WTC11 (cell line): ENCODE data around the gene MRPL44. TPM values are rescaled to one million over a fixed set of nuclear protein-coding genes. Genes with fewer than 3 reads are reported as not detected.
A peak's percentile ranks its signal among the peaks of the same experiment; 100 is the strongest.

ENCODE experiments used
- ATAC-seq: fragments of 200-7000 bp; cut with Tn5 transposase; 2 replicates; pipeline ENCODE4 v1.10.0; 2021; ENCODE audit warnings: mild to moderate bottlenecking, moderate library complexity
- CTCF ChIA-PET: fragments of 300-600 bp; sonication (Branson Sonifier 250); formaldehyde crosslinking; loops from one replicate; lab custom pipeline; 2021; ENCODE audit warnings: antibody characterized with exemption; lab: Charles Lee
- POLR2A ChIA-PET: fragments of 350-600 bp; sonication (Branson Sonifier 250); formaldehyde crosslinking; loops from one replicate; lab custom pipeline; 2021; ENCODE audit warnings: antibody characterized with exemption; lab: Charles Lee
- DNase-seq: peaks from one replicate; pipeline ENCODE4 v3.0.0; 2021; ENCODE audit warnings: low spot score
- H3K27ac Mint-ChIP-seq: 2 replicates; pipeline ENCODE4 v1.8.0; 2021; ENCODE audit warnings: mixed read lengths
- H3K27me3 Mint-ChIP-seq: 2 replicates; pipeline ENCODE4 v1.8.0; 2021; ENCODE audit warnings: low read depth, mild to moderate bottlenecking, moderate library complexity, mixed read lengths
- H3K36me3 Mint-ChIP-seq: 2 replicates; pipeline ENCODE4 v1.8.0; 2021; ENCODE audit warnings: mixed read lengths
- H3K4me1 Mint-ChIP-seq: 2 replicates; pipeline ENCODE4 v1.8.0; 2022; ENCODE audit warnings: mixed read lengths
- H3K4me3 Mint-ChIP-seq: 2 replicates; pipeline ENCODE4 v1.8.0; 2021; ENCODE audit warnings: mild to moderate bottlenecking, moderate library complexity, mixed read lengths
- H3K9me3 Mint-ChIP-seq: 2 replicates; pipeline ENCODE4 v1.8.0; 2021; ENCODE audit warnings: mixed read lengths
- FOXJ3 ChIP-seq: sonication (generic); formaldehyde crosslinking; IDR thresholded peaks from 2 replicates; pipeline ENCODE4 v1.9.0; 2021; ENCODE audit warnings: missing genetic modification reagents, mild to moderate bottlenecking, borderline replicate concordance
- GABPB1 ChIP-seq: sonication (generic); formaldehyde crosslinking; IDR thresholded peaks from 2 replicates; pipeline ENCODE4 v1.8.1; 2023; ENCODE audit warnings: mild to moderate bottlenecking, missing genetic modification reagents
- GRHL2 ChIP-seq: fragments of 250-450 bp; sonication (Bioruptor Pico); IDR thresholded peaks from 2 replicates; pipeline ENCODE4 v1.8.0; 2022; ENCODE audit warnings: mild to moderate bottlenecking, moderate library complexity; ENCODE audit not compliant: insufficient replicate concordance, severe bottlenecking
- GTF2I ChIP-seq: fragments of 250-450 bp; sonication (Bioruptor Pico); conservative IDR thresholded peaks from 2 replicates; pipeline ENCODE4 v1.4.0; 2021; ENCODE audit warnings: mild to moderate bottlenecking
- HMGA2 ChIP-seq: fragments of 250-450 bp; sonication (Bioruptor Pico); IDR thresholded peaks from 2 replicates; pipeline ENCODE4 v1.4.0; 2021; ENCODE audit warnings: mild to moderate bottlenecking, moderate library complexity
- IRF2 ChIP-seq: sonication (generic); formaldehyde crosslinking; IDR thresholded peaks from 2 replicates; pipeline ENCODE4 v1.8.0; 2022; ENCODE audit warnings: low read depth, missing genetic modification reagents, borderline replicate concordance
- JAZF1 ChIP-seq: fragments of 250-450 bp; sonication (Bioruptor Pico); IDR thresholded peaks from 2 replicates; pipeline ENCODE4 v1.9.0; 2021; ENCODE audit warnings: moderate library complexity, mild to moderate bottlenecking, inconsistent platforms
- MXD4 ChIP-seq: fragments of 250-450 bp; sonication (Bioruptor Pico); IDR thresholded peaks from 2 replicates; pipeline ENCODE4 v1.8.0; 2021; ENCODE audit warnings: mild to moderate bottlenecking, moderate library complexity, borderline replicate concordance
- NFE2L1 ChIP-seq: sonication (generic); formaldehyde crosslinking; IDR thresholded peaks from 2 replicates; pipeline ENCODE4 v1.8.1; 2023; ENCODE audit warnings: missing genetic modification reagents
- NR3C1 ChIP-seq: sonication (generic); formaldehyde crosslinking; conservative IDR thresholded peaks from 2 replicates; pipeline ENCODE4 v1.8.1; 2023; ENCODE audit warnings: low read depth, mild to moderate bottlenecking, missing genetic modification reagents
- PRRX2 ChIP-seq: fragments of 250-450 bp; sonication (Bioruptor Pico); IDR thresholded peaks from 2 replicates; pipeline ENCODE4 v1.8.0; 2021; ENCODE audit warnings: mild to moderate bottlenecking
- RORB ChIP-seq: fragments of 250-450 bp; sonication (Bioruptor Pico); IDR thresholded peaks from 2 replicates; pipeline ENCODE4 v1.9.0; 2021; ENCODE audit warnings: mild to moderate bottlenecking
- SOX15 ChIP-seq: fragments of 250-450 bp; sonication (Bioruptor Pico); IDR thresholded peaks from 2 replicates; pipeline ENCODE4 v1.9.0; 2021; ENCODE audit warnings: mild to moderate bottlenecking
- TEAD1 ChIP-seq: sonication (generic); formaldehyde crosslinking; IDR thresholded peaks from 2 replicates; pipeline ENCODE4 v1.8.0; 2022; ENCODE audit warnings: mild to moderate bottlenecking, missing genetic modification reagents
- TEAD4 ChIP-seq: sonication (generic); formaldehyde crosslinking; IDR thresholded peaks from 2 replicates; pipeline ENCODE4 v1.8.0; 2022; ENCODE audit warnings: mild to moderate bottlenecking, missing genetic modification reagents
- ZNF138 ChIP-seq: sonication (generic); formaldehyde crosslinking; conservative IDR thresholded peaks from 2 replicates; pipeline ENCODE4 v1.8.1; 2022; ENCODE audit warnings: mild to moderate bottlenecking, moderate library complexity, missing genetic modification reagents
- ZNF232 ChIP-seq: sonication (generic); formaldehyde crosslinking; IDR thresholded peaks from 2 replicates; pipeline ENCODE4 v1.8.0; 2022; ENCODE audit warnings: mild to moderate bottlenecking, missing genetic modification reagents
- ZNF263 ChIP-seq: sonication (generic); formaldehyde crosslinking; IDR thresholded peaks from 2 replicates; pipeline ENCODE4 v1.8.1; 2022; ENCODE audit warnings: low read depth, mild to moderate bottlenecking, moderate library complexity, missing genetic modification reagents
- ZNF396 ChIP-seq: fragments of 250-450 bp; sonication (Bioruptor Pico); IDR thresholded peaks from 2 replicates; pipeline ENCODE4 v1.8.0; 2021; ENCODE audit warnings: mild to moderate bottlenecking, moderate library complexity, borderline replicate concordance
- ZNF425 ChIP-seq: fragments of 250-450 bp; sonication (Bioruptor Pico); conservative IDR thresholded peaks from 2 replicates; pipeline ENCODE4 v1.9.0; 2021; ENCODE audit warnings: mild to moderate bottlenecking
- total RNA-seq: library from RNA; stranded (reverse); gene quantifications from 3 replicates; pipeline ENCODE4 v1.2.3, GENCODE V29; 2021
- TF ChIP-seq, protein P1 (sequence below): fragments of 250-450 bp; sonication (Bioruptor Pico); IDR thresholded peaks from 2 replicates; pipeline ENCODE4 v1.8.0; 2021; ENCODE audit warnings: mild to moderate bottlenecking
- TF ChIP-seq, protein P2 (sequence below): sonication (generic); formaldehyde crosslinking; IDR thresholded peaks from 2 replicates; pipeline ENCODE4 v1.8.1; 2022; ENCODE audit warnings: missing genetic modification reagents, borderline replicate concordance
- TF ChIP-seq, protein P3 (sequence below): fragments of 250-450 bp; sonication (Bioruptor Pico); IDR thresholded peaks from 2 replicates; pipeline ENCODE4 v1.9.0; 2021; ENCODE audit warnings: moderate library complexity, mild to moderate bottlenecking, inconsistent platforms, borderline replicate concordance
- TF ChIP-seq, protein P4 (sequence below): sonication (generic); formaldehyde crosslinking; conservative IDR thresholded peaks from 2 replicates; pipeline ENCODE4 v1.8.1; 2022; ENCODE audit warnings: mild to moderate bottlenecking, missing genetic modification reagents
- TF ChIP-seq, protein P5 (sequence below): sonication (generic); formaldehyde crosslinking; IDR thresholded peaks from 2 replicates; pipeline ENCODE4 v1.8.0; 2022; ENCODE audit warnings: missing genetic modification reagents

The MRPL44 gene
- total RNA-seq, 1 experiment from 2014 or later = 55.3 TPM

GRCh38 chr2:223943135-223943534, 14.1 kb upstream of the MRPL44 start (continued):
- TF ChIP-seq SOX15 (CRISPR knock-in tag) = no peak
- TF ChIP-seq GTF2I = no peak
- no peak for TF ChIP-seq IRF2 (CRISPR knock-in tag)
- TF ChIP-seq, all 79 proteins: peak for 0

GRCh38 chr2:223943561-223944008, 13.7 kb upstream of the MRPL44 start:
- ATAC-seq (no peak), DNase-seq (no peak)
- TF ChIP-seq, protein P1, sequence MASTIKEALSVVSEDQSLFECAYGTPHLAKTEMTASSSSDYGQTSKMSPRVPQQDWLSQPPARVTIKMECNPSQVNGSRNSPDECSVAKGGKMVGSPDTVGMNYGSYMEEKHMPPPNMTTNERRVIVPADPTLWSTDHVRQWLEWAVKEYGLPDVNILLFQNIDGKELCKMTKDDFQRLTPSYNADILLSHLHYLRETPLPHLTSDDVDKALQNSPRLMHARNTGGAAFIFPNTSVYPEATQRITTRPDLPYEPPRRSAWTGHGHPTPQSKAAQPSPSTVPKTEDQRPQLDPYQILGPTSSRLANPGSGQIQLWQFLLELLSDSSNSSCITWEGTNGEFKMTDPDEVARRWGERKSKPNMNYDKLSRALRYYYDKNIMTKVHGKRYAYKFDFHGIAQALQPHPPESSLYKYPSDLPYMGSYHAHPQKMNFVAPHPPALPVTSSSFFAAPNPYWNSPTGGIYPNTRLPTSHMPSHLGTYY (CRISPR knock-in tag) = no peak
- TF ChIP-seq MXD4 (CRISPR knock-in tag) = no peak
- TF ChIP-seq, protein P2, sequence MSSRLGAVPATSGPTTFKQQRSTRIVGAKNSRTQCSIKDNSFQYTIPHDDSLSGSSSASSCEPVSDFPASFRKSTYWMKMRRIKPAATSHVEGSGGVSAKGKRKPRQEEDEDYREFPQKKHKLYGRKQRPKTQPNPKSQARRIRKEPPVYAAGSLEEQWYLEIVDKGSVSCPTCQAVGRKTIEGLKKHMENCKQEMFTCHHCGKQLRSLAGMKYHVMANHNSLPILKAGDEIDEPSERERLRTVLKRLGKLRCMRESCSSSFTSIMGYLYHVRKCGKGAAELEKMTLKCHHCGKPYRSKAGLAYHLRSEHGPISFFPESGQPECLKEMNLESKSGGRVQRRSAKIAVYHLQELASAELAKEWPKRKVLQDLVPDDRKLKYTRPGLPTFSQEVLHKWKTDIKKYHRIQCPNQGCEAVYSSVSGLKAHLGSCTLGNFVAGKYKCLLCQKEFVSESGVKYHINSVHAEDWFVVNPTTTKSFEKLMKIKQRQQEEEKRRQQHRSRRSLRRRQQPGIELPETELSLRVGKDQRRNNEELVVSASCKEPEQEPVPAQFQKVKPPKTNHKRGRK (CRISPR knock-in tag) = no peak
- no peak for TF ChIP-seq ZNF425 (CRISPR knock-in tag)
- no peak for TF ChIP-seq ZNF396 (CRISPR knock-in tag)
- no peak for TF ChIP-seq ZNF232 (CRISPR knock-in tag)
- no peak for TF ChIP-seq NFE2L1 (CRISPR knock-in tag)
- TF ChIP-seq TEAD4 (CRISPR knock-in tag) = no peak
- TF ChIP-seq RORB = no peak
- TF ChIP-seq, protein P3, sequence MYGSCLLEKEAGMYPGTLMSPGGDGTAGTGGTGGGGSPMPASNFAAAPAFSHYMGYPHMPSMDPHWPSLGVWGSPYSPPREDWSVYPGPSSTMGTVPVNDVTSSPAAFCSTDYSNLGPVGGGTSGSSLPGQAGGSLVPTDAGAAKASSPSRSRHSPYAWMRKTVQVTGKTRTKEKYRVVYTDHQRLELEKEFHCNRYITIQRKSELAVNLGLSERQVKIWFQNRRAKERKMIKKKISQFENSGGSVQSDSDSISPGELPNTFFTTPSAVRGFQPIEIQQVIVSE = no peak
- TF ChIP-seq TEAD1 (CRISPR knock-in tag) = no peak
- no peak for TF ChIP-seq FOXJ3 (CRISPR knock-in tag)
- Mint-ChIP-seq H3K27ac (peak overlapping the region; percentile 68; the same call in 1 of the 2 replicates), H3K9me3 (no peaks in the 10 kb centered on the region), H3K27me3 (peaks cover 3% of the 10 kb centered on the region; the same call in 1 of the 2 replicates), H3K4me1 (peaks cover 59% of the 10 kb centered on the region), H3K4me3 (peak overlapping the region; percentile 90), H3K36me3 (peaks cover 13% of the 10 kb centered on the region)
- ChIA-PET CTCF (no interaction called here), POLR2A (no interaction called here)

DNA sequence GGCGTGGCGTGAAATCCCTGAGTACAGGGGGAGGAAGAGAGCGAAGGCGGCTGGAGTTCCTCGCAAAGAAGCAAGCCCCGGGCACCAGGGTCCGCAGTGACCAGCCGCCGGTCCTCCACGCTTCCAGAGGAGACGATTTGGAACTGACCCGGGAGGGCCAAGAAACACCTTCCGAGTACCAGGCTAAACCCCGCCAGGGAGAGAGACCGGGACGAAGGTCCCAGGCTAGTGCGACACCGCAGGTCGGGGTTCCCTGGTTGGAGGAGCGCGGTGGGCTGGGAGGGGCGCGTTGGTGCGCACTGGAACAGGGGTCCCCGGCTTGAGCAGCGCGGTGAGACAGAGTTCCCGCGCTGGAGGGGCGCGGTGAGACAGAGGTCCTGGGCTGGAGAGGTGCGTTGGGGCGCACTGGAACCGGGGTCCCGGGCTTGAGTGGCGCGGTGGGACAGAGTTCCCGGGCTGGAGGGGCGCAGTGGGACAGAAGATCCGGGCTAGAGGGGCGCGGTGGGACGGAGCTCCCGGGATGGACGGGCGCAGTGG, 13.0 kb upstream of the MRPL44 start:
- ATAC-seq = peak; percentile 69
- peak; percentile 73 for DNase-seq
- Mint-ChIP-seq H3K4me1 (peaks cover 55% of the 10 kb centered on the region), H3K27ac (peak overlapping the region; percentile 68), H3K27me3 (peaks cover 3% of the 10 kb centered on the region; the same call in 1 of the 2 replicates), H3K36me3 (peaks cover 12% of the 10 kb centered on the region), H3K9me3 (no peaks in the 10 kb centered on the region), H3K4me3 (peak overlapping the region; percentile 90)
- ChIA-PET POLR2A (no interaction called here), CTCF (no interaction called here)
- TF ChIP-seq, protein P4, sequence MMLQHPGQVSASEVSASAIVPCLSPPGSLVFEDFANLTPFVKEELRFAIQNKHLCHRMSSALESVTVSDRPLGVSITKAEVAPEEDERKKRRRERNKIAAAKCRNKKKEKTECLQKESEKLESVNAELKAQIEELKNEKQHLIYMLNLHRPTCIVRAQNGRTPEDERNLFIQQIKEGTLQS (CRISPR knock-in tag) = no peak
- TF ChIP-seq JAZF1 (CRISPR knock-in tag) (no peak), NR3C1 (CRISPR knock-in tag) (no peak), PRRX2 (CRISPR knock-in tag) (no peak), HMGA2 (CRISPR knock-in tag) (no peak), GRHL2 (no peak), GABPB1 (peak; percentile 16; the same call in 1 of the 2 replicates), ZNF263 (CRISPR knock-in tag) (no peak), ZNF138 (CRISPR knock-in tag) (0 out of 2 replicates have a peak, but pooled peaks have one; percentile 26)
- TF ChIP-seq, protein P5, sequence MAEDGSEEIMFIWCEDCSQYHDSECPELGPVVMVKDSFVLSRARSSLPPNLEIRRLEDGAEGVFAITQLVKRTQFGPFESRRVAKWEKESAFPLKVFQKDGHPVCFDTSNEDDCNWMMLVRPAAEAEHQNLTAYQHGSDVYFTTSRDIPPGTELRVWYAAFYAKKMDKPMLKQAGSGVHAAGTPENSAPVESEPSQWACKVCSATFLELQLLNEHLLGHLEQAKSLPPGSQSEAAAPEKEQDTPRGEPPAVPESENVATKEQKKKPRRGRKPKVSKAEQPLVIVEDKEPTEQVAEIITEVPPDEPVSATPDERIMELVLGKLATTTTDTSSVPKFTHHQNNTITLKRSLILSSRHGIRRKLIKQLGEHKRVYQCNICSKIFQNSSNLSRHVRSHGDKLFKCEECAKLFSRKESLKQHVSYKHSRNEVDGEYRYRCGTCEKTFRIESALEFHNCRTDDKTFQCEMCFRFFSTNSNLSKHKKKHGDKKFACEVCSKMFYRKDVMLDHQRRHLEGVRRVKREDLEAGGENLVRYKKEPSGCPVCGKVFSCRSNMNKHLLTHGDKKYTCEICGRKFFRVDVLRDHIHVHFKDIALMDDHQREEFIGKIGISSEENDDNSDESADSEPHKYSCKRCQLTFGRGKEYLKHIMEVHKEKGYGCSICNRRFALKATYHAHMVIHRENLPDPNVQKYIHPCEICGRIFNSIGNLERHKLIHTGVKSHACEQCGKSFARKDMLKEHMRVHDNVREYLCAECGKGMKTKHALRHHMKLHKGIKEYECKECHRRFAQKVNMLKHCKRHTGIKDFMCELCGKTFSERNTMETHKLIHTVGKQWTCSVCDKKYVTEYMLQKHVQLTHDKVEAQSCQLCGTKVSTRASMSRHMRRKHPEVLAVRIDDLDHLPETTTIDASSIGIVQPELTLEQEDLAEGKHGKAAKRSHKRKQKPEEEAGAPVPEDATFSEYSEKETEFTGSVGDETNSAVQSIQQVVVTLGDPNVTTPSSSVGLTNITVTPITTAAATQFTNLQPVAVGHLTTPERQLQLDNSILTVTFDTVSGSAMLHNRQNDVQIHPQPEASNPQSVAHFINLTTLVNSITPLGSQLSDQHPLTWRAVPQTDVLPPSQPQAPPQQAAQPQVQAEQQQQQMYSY (CRISPR knock-in tag) = peak; percentile 89
